Neutrophil (primary cell): ENCODE data around the gene NDST1.

Source experiments
- H3K27ac ChIP-seq: fragments of 200-600 bp; sonication (generic); 2 replicates; pipeline ENCODE4 v1.5.1; 2016; ENCODE audit warnings: mild to moderate bottlenecking, moderate library complexity
- H3K27me3 ChIP-seq: fragments of 200-600 bp; sonication (generic); 2 replicates; pipeline ENCODE4 v1.6.0; 2016; ENCODE audit warnings: mild to moderate bottlenecking
- H3K36me3 ChIP-seq: fragments of 200-600 bp; sonication (generic); 2 replicates; pipeline ENCODE4 v1.5.1; 2017
- H3K4me1 ChIP-seq, 2 experiments: fragments of 200-600 bp in 1 of 2; sonication (generic) in 1 of 2; 1 replicate in 1 of 2; 2 replicates in 1 of 2; pipeline versions ENCODE4 v1.5.1 to v1.6.1; 2013 to 2016; ENCODE audit warnings: low read depth in 1 of 2, low read length in 1 of 2, mild to moderate bottlenecking in 1 of 2, moderate library complexity in 1 of 2; ENCODE audit not compliant: control insufficient read depth in 1 of 2, insufficient read depth in 1 of 2
- H3K4me3 ChIP-seq, 2 experiments: fragments of 200-600 bp in 1 of 2; sonication (generic) in 1 of 2; 1 replicate in 1 of 2; 2 replicates in 1 of 2; pipeline ENCODE4 v1.5.1; 2013 to 2016; ENCODE audit warnings: low read depth in 1 of 2, low read length in 1 of 2, mild to moderate bottlenecking in 1 of 2, moderate library complexity in 1 of 2
- H3K9me3 ChIP-seq: fragments of 200-600 bp; sonication (generic); 2 replicates; pipeline ENCODE4 v1.5.1; 2016
- TF ChIP-seq, protein P1 (sequence below): fragments of 200-600 bp; sonication (generic); IDR thresholded peaks from 2 replicates; pipeline ENCODE4 v1.5.1; 2016; ENCODE audit warnings: antibody characterized with exemption

NDST1 gene

DNA sequence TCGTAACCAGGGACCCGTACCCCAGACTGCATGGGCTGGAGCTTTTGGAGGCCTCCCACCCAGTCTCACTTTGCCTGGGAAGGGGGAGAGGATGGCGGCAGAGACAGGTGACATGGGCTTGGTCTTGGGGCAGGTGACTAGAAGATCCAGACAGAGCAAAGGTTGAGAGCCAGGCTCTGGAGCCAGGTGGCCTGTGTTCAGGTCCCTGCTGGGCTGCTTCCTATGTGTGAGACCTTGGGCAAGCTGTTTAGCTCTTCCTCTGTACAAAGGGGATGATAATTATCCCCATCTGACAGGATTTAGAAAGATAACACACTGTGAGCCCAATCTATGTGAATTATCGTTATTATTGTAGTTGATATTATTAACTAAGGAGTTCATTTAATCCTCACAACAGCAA lies 16.1 kb upstream of the NDST1 start:
- H3K4me3 ChIP-seq: peak overlapping the region in 1 of 2 experiments; percentile 91
- TF ChIP-seq, protein P1, sequence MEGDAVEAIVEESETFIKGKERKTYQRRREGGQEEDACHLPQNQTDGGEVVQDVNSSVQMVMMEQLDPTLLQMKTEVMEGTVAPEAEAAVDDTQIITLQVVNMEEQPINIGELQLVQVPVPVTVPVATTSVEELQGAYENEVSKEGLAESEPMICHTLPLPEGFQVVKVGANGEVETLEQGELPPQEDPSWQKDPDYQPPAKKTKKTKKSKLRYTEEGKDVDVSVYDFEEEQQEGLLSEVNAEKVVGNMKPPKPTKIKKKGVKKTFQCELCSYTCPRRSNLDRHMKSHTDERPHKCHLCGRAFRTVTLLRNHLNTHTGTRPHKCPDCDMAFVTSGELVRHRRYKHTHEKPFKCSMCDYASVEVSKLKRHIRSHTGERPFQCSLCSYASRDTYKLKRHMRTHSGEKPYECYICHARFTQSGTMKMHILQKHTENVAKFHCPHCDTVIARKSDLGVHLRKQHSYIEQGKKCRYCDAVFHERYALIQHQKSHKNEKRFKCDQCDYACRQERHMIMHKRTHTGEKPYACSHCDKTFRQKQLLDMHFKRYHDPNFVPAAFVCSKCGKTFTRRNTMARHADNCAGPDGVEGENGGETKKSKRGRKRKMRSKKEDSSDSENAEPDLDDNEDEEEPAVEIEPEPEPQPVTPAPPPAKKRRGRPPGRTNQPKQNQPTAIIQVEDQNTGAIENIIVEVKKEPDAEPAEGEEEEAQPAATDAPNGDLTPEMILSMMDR: no peak
- peaks cover 68 to 70% of the 10 kb centered on the region in 2 experiments for H3K4me1 ChIP-seq
- peak overlapping the region; percentile 98 for H3K27ac ChIP-seq
- peaks cover 27% of the 10 kb centered on the region for H3K36me3 ChIP-seq
- no peaks in the 10 kb centered on the region for H3K9me3 ChIP-seq
- H3K27me3 ChIP-seq: no peaks in the 10 kb centered on the region

DNA sequence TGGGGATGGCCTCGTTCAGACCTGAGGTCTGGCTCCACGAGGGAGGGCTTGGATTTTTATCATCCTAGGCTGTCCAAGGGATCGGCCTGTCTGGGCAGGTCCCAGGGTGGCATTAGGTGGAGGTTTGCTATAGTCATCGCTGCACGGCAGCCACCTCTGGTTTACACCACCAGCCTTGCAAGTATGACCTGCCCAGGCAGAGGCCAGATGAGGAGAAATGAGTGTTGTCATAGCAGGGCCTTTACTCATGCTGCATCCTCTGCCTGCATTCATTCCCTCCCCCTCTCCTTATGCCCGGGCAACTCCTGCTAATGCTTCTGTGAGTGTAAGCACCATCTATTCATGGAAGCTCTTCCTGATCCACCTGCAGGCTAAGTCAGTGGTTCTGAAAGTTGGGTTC lies 15.3 kb upstream of the NDST1 start:
- Histone ChIP-seq H3K9me3 (no peaks in the 10 kb centered on the region), H3K4me1 (peaks cover 64 to 70% of the 10 kb centered on the region in 2 experiments), H3K4me3 (no peak overlapping the region), H3K36me3 (peaks cover 34% of the 10 kb centered on the region), H3K27me3 (no peaks in the 10 kb centered on the region), H3K27ac (peak overlapping the region; percentile 98)
- TF ChIP-seq, protein P1: no peak

DNA sequence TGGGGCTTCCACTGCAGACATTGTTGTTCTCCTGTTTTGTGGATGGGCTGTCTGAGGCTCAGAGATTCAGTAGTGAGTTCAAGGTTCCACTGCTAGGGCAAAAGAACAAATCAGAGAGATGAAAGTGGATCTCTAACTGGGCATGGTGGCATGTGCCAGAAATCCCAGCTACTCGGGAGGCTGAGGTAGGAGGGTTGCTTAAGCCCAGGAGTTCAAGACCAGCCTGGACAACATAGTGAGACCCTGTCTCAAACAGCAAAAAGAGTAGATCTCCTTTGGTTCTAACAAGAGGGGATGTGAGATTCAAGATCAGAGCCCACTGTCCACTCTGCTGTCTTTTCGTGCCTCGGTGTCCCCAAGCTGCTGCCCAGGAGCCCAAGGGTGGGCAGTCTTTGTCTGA lies 11.8 kb upstream of the NDST1 start:
- Histone ChIP-seq H3K4me3 (no peak overlapping the region), H3K9me3 (no peaks in the 10 kb centered on the region), H3K27me3 (no peaks in the 10 kb centered on the region), H3K4me1 (peaks cover 42 to 51% of the 10 kb centered on the region in 2 experiments), H3K27ac (peak overlapping the region; percentile 49), H3K36me3 (peaks cover 69% of the 10 kb centered on the region)
- TF ChIP-seq, protein P1: no peak

DNA sequence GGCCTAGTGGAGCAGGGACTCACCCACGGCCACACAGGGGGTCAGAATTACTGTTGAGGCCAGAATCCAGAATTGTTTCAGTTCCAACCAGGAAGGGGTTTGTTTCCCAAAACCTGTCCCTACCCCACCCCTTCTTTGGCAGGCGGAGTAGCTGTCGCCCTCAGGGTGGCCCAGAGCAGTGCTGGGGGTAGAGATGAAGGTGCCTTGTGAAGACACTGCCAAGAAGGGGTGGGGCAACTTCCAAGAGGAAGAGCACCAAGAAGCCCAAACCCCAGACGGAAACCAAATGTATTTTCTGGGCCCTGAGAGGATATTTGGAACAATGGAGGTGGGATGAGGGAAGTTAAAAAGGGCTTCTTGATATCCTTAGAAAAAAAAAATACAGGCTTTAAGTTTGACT lies 11.4 kb upstream of the NDST1 start:
- Histone ChIP-seq H3K4me3 (no peak overlapping the region), H3K4me1 (peaks cover 38 to 47% of the 10 kb centered on the region in 2 experiments), H3K27me3 (no peaks in the 10 kb centered on the region), H3K27ac (peak overlapping the region; percentile 49), H3K36me3 (peaks cover 73% of the 10 kb centered on the region), H3K9me3 (no peaks in the 10 kb centered on the region)
- TF ChIP-seq, protein P1: no peak

DNA sequence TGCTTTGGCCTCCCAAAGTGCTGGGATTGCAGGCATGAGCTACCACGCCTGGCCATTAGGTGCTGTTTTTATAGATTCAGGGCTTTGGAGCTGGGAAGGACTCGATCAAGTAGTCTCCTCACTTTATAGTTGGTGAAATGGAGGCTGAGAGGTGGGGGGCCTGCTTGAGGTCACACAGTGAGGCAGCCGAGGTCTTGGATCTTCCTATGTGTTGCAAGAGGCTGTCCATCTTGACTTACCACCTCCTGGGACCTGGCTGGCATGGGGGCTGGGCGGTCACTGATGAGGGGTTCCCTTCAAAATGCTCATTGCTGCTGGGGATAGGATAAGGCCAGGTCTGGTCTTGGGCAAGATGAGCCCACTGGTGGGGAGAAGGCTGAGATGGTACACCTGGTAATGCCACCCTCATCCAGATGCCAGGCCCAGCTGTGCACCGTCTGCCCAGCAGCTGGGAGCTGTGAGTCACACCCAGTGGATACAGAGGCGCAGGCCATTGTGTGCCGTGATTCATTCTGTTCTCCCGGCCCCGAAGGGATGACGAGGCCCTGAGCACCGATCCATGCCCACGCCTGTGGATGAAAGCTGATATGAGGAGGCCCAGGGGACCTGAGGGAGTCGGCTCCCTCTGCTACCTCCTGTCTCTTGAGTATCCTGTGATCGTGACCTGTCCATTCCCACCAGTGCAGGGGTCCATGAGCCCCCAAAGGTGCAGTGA lies 10.5 kb upstream of the NDST1 start:
- Histone ChIP-seq H3K36me3 (peaks cover 70% of the 10 kb centered on the region), H3K9me3 (no peaks in the 10 kb centered on the region), H3K27ac (peak overlapping the region; percentile 49), H3K4me1 (peaks cover 29 to 43% of the 10 kb centered on the region in 2 experiments), H3K4me3 (no peak overlapping the region), H3K27me3 (no peaks in the 10 kb centered on the region)
- TF ChIP-seq, protein P1: no peak
